ENCODE measurements around the gene PRRC1. TPM values are rescaled to one million over a fixed set of nuclear protein-coding genes. Genes with fewer than 3 reads are reported as not detected.

Gene PRRC1
- total RNA-seq, 1 experiment from 2014 or later = 77.9 TPM

GRCh38 chr5:127505905-127506304 lies 11.5 kb upstream of the PRRC1 start:
- Mint-ChIP-seq H3K27me3 (ENCODE audit: low read depth) (no peaks in the 10 kb centered on the region), H3K4me1 (peaks cover 10% of the 10 kb centered on the region), H3K4me3 (no peak overlapping the region), H3K9me3 (no peaks in the 10 kb centered on the region), H3K27ac (no peak overlapping the region), H3K36me3 (no peaks in the 10 kb centered on the region)
- no peak for DNase-seq (ENCODE audit: low spot score)
- no peak for TF ChIP-seq GTF2I (CRISPR knock-in tag; conservative IDR thresholded peaks at IDR 0.05)
- TF ChIP-seq RELA (CRISPR knock-in tag; IDR thresholded peaks at IDR 0.05; ENCODE audit: borderline replicate concordance) = no peak
- TF ChIP-seq ZBTB43 (CRISPR knock-in tag; IDR thresholded peaks at IDR 0.05) = no peak
- no peak for TF ChIP-seq ATF1 (CRISPR knock-in tag; IDR thresholded peaks at IDR 0.05)
- TF ChIP-seq ZNF138 (CRISPR knock-in tag; conservative IDR thresholded peaks at IDR 0.05) = no peak
- no peak for TF ChIP-seq PREB (CRISPR knock-in tag; IDR thresholded peaks at IDR 0.05; ENCODE audit: borderline replicate concordance)
- TF ChIP-seq AR (CRISPR knock-in tag; IDR thresholded peaks at IDR 0.05) = no peak
- TF ChIP-seq ZNF512 (CRISPR knock-in tag; IDR thresholded peaks at IDR 0.05; ENCODE audit: borderline replicate concordance) = no peak
- TF ChIP-seq JUN (CRISPR knock-in tag; IDR thresholded peaks at IDR 0.05) = no peak
- no peak for TF ChIP-seq PRRX2 (CRISPR knock-in tag; IDR thresholded peaks at IDR 0.05)
- TF ChIP-seq ZNF219 (CRISPR knock-in tag; IDR thresholded peaks at IDR 0.05; ENCODE audit: borderline replicate concordance) = no peak
- no peak for TF ChIP-seq NFYB (CRISPR knock-in tag; conservative IDR thresholded peaks at IDR 0.05; ENCODE audit: low read depth)
- TF ChIP-seq TEAD4 (CRISPR knock-in tag; IDR thresholded peaks at IDR 0.05) = no peak
- TF ChIP-seq ZSCAN18 (CRISPR knock-in tag; IDR thresholded peaks at IDR 0.05) = no peak
- TF ChIP-seq STAT6 (CRISPR knock-in tag; conservative IDR thresholded peaks at IDR 0.05; ENCODE audit: low read depth) = no peak
- TF ChIP-seq ZMAT4 (CRISPR knock-in tag; IDR thresholded peaks at IDR 0.05) = no peak
- no peak for TF ChIP-seq RORB (CRISPR knock-in tag; IDR thresholded peaks at IDR 0.05)
- TF ChIP-seq NR2C2 (CRISPR knock-in tag; IDR thresholded peaks at IDR 0.05) = no peak
- no peak for TF ChIP-seq CTCF (IDR thresholded peaks at IDR 0.05)
- no peak for TF ChIP-seq NFATC4 (CRISPR knock-in tag; IDR thresholded peaks at IDR 0.05)
- ATAC-seq = no peak
- ChIA-PET POLR2A (no interaction called here), CTCF (interaction anchor here (2.2 kb wide), 1 partner anchor 13 kb away, joined by 11 read pairs; no protein-coding TSS in a partner anchor)
